Measurements from ENCODE around the gene ZFYVE19. TPM values are rescaled to one million over a fixed set of nuclear protein-coding genes. Genes with fewer than 3 reads are reported as not detected.

ZFYVE19 gene, protein sequence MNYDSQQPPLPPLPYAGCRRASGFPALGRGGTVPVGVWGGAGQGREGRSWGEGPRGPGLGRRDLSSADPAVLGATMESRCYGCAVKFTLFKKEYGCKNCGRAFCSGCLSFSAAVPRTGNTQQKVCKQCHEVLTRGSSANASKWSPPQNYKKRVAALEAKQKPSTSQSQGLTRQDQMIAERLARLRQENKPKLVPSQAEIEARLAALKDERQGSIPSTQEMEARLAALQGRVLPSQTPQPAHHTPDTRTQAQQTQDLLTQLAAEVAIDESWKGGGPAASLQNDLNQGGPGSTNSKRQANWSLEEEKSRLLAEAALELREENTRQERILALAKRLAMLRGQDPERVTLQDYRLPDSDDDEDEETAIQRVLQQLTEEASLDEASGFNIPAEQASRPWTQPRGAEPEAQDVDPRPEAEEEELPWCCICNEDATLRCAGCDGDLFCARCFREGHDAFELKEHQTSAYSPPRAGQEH
- 10 to 100 TPM; 19.5 to 22.7 TPM for total RNA-seq
- total RNA-seq: 29.4 to 51.5 reads per million in 2 donors

DNA sequence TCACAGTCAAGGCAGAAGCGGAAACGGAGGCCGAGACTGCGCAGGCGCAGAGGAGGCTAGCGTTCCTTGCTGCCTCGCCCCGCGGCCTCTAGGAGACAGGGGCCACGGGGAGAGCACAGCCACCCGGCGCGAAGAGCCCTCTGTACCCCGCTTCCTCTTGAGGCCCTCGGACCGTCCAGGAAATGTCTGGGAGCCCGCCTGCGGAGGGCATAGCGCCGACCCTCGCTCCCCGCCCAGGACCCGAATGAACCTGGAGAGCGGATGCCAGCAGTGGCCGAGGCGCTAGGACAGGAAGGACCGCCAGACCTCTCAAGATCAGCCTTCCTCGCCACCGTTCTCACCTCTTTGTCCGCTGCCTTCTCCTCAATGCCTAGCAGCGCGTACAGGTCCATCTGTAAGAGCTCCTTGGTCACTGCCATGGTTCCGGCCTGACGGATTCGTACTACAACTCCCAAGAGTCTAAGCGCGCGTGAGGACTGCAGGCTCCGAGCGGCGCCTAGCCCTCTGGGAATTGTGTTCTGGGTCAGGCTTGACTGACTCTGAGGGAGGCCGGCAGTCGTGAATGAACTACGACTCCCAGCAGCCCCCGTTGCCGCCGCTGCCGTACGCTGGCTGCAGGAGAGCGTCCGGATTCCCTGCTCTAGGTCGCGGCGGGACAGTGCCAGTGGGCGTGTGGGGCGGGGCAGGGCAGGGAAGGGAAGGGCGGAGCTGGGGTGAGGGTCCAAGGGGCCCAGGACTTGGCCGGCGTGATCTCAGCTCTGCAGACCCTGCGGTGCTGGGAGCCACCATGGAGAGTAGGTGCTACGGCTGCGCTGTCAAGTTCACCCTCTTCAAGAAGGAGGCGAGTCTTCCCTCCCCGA is at the start of gene ZFYVE19, which contains the start of gene DNAJC17:
ZFYVE19 (plus strand) TSS at position 62 of the 860 bp plus-strand sequence; CDS start at position 563, 501 bp downstream.
DNAJC17 (minus strand) TSS at position 446 of the 860 bp plus-strand sequence; CDS start at position 419, 27 bp downstream.
- ATAC-seq (peak; percentile 98), DNase-seq (peak; percentile 85 to 89 (median 88))
- H3K36me3 Mint-ChIP-seq (ENCODE audit: low read depth): no peaks in the 10 kb centered on the region
- peak within 1 kb of the TSS; percentile 99 for H3K4me3 Mint-ChIP-seq
- H3K27ac Mint-ChIP-seq: peak within 1 kb of the TSS; percentile 95
- no peaks in the 10 kb centered on the region for H3K9me3 ChIP-seq (ENCODE audit: control insufficient read depth, low read length, poor library complexity, severe bottlenecking)
- H3K4me1 Mint-ChIP-seq: peaks cover 18% of the 10 kb centered on the region
- H3K27me3 Mint-ChIP-seq: no peaks in the 10 kb centered on the region

DNA sequence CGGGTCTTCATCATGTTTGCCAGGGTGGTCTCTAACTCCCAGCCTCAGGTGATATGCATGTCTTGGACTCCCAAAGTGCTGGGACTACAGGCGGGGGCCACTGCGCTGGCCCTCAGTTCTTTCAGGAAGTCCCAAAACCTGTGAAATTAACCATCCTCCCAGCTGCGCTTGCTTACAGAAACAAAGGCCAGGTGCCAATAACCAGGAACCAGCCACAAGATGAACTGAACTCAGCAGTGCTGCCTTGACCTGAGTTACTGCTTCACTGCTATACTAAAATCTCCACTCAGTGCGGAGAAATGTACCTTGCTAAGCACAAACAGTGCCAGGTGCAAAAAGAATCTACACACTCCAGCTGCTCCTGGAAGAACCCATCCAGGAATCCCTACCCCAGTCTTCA is 46.9 kb upstream of the ZFYVE19 start:
- no peak overlapping the region for H3K4me3 Mint-ChIP-seq
- H3K4me1 Mint-ChIP-seq: peaks cover 5% of the 10 kb centered on the region
- H3K9me3 ChIP-seq (ENCODE audit: control insufficient read depth, low read length, poor library complexity, severe bottlenecking): no peaks in the 10 kb centered on the region
- ATAC-seq (no peak), DNase-seq (no peak)
- H3K27me3 Mint-ChIP-seq: no peaks in the 10 kb centered on the region
- no peaks in the 10 kb centered on the region for H3K36me3 Mint-ChIP-seq (ENCODE audit: low read depth)
- H3K27ac Mint-ChIP-seq: no peak overlapping the region

DNA sequence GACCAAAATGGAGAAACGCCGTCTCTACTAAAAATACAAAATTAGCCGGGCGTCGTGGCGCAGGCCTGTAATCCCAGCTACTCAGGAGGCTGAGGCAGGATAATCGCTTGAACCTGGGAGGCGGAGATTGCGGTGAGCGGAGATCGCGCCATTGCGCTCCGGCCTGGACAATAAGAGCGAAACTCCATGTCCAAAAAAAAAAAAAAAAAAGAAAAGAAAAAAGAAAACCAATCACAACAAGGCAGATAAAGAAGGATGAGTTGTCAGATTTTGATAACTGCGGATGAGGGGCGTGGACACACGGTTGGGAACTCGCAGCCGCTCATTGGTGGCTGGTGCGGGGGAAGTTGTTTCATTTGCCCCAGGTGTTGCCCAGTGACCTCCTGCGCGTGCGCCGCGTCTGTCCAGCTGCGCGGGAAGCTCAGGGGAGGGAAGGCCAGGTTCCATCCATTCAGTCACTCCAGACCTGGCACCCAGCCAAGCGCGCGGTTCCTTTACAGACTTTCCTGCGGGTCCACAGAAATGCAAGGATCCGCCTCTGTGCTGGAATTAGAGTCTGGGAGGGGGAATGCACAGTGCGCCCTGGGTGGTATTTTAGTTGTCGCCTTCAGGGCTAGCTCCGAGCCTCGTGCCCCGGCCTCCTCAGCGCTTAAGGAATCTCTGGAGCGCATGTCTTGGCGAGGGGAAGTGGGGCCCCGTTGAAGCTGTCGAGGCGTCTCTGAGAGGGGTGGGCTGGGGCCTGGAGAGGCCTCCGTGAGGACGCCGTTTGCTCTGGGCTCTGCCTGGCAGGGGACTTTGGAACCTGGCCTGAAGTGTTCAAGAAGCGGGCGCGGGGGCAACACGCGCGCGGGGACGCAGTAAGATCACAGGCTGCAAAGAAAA is 43.7 kb upstream of the ZFYVE19 start:
- no peaks in the 10 kb centered on the region for H3K36me3 Mint-ChIP-seq (ENCODE audit: low read depth)
- DNase-seq (peak in 2 of 3 donors; percentile 28 to 37), ATAC-seq (peak; percentile 1)
- H3K9me3 ChIP-seq (ENCODE audit: control insufficient read depth, low read length, poor library complexity, severe bottlenecking): no peaks in the 10 kb centered on the region
- peak overlapping the region; percentile 95 for H3K27ac Mint-ChIP-seq
- H3K4me1 Mint-ChIP-seq: peaks cover 14% of the 10 kb centered on the region
- H3K4me3 Mint-ChIP-seq: peak overlapping the region; percentile 92
- H3K27me3 Mint-ChIP-seq: no peaks in the 10 kb centered on the region

DNA sequence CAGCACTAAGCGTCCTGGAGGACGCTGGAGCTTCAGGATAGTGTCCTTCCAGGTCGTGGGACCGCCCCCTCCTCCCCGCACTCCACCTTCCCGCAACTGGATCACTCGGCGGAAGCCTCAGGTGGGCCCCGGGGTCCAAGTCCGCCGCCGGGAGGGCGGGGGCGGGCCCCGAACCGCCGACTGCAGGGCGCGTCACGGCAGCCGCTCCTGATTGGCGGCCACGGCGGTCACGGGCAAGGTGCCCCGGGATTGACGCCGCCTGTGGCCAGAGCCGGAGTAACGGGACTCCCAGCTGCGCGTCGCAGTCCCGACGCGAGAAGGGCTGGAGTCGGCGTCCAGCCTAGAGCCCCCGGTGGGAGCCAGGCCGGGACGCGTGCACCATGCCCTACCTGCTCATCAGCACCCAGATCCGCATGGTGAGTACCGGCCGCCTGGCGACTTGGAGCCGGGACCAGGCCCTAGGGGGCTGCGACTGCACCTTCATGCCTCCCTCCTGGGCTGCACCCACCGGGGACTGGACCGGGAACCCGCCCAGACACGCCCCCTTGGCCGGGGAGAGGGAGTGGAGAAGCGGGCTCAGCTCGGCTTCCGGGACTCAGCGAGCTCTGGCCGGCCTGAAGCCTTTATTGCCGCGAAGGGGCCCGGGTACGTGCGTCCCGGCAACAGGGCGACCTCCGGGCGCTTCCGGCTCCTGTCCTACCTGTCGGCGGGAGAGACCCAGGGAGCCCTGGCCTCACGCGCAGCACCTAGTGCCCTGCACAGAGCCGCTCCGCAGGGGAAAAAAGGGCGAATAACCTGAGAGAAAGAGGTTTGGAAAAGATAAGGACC is 42.9 kb upstream of the ZFYVE19 start, which contains the start of gene GCHFR:
GCHFR (plus strand) TSS at position 268 of the 828 bp plus-strand sequence; CDS start at position 381, 113 bp downstream.
- DNase-seq (peak; percentile 58 to 74 (median 73)), ATAC-seq (peak; percentile 66)
- H3K4me1 Mint-ChIP-seq: peaks cover 15% of the 10 kb centered on the region
- no peaks in the 10 kb centered on the region for H3K27me3 Mint-ChIP-seq
- H3K36me3 Mint-ChIP-seq (ENCODE audit: low read depth): no peaks in the 10 kb centered on the region
- H3K9me3 ChIP-seq (ENCODE audit: control insufficient read depth, low read length, poor library complexity, severe bottlenecking): no peaks in the 10 kb centered on the region
- H3K27ac Mint-ChIP-seq: peak within 1 kb of the TSS; percentile 95
- peak within 1 kb of the TSS; percentile 92 for H3K4me3 Mint-ChIP-seq

DNA sequence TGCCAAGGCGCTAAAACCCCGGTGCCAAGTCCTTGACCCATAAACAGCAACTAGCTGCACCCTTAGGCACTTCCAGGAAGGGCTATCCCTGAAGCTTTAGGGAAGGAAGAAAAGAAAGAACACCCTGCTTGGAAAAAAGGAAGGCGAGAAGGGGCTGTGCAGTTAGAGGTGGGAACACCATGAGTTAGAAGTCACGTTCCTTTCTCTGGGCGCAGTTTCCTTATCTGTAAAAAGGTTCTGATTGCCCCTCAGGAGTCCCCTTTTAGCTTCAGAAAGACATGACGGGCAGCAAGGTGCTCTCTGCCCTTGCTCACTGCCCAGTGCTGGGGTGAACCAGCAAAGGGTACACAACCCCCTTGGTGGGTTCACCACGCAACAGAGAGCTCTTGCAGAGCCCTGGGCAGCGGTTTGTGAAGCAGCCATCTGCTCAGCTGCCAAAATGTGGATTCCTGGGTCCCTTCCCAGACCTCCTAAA is 42.2 kb upstream of the ZFYVE19 start:
- DNase-seq (no peak), ATAC-seq (no peak)
- Mint-ChIP-seq H3K27ac (peak overlapping the region; percentile 95), H3K4me1 (peaks cover 20% of the 10 kb centered on the region), H3K36me3 (ENCODE audit: low read depth) (no peaks in the 10 kb centered on the region), H3K27me3 (no peaks in the 10 kb centered on the region), H3K4me3 (peak overlapping the region; percentile 92)
- no peaks in the 10 kb centered on the region for H3K9me3 ChIP-seq (ENCODE audit: control insufficient read depth, low read length, poor library complexity, severe bottlenecking)

DNA sequence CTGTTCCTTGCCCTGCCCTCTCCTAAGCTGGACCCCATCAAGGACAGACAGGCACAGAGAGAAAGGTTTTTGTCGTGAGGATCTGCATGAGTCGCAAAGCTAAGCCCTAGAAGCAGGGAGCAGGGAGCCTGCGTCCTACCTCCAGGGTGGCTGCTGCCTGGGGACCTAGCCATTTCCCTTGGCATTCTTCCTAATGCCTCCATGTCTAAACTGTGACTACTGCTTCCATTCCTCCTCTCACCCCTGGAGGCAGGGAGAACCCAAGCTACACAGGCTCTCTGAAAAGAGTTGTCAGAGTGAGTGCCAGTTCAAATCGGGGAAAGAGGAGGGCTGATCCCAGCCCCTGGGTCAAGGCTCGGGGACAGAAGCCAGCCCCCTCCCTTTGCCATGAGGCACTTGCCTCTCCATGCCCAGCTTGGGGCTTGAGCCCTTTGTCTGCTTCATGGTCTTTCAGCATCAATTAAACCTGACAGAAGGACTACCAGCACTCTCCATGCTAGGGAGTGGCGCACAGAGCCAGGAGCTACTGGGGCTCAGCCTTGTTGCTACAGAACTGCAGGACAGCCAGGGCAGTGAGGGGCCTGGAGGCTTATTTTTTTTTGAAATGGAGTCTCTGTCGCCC is 40.6 kb upstream of the ZFYVE19 start:
- H3K9me3 ChIP-seq (ENCODE audit: control insufficient read depth, low read length, poor library complexity, severe bottlenecking): no peaks in the 10 kb centered on the region
- Mint-ChIP-seq H3K4me3 (peak overlapping the region; percentile 15), H3K27me3 (no peaks in the 10 kb centered on the region), H3K27ac (peak overlapping the region; percentile 95), H3K36me3 (ENCODE audit: low read depth) (no peaks in the 10 kb centered on the region), H3K4me1 (peaks cover 25% of the 10 kb centered on the region)
- no peak for ATAC-seq
- no peak for DNase-seq

DNA sequence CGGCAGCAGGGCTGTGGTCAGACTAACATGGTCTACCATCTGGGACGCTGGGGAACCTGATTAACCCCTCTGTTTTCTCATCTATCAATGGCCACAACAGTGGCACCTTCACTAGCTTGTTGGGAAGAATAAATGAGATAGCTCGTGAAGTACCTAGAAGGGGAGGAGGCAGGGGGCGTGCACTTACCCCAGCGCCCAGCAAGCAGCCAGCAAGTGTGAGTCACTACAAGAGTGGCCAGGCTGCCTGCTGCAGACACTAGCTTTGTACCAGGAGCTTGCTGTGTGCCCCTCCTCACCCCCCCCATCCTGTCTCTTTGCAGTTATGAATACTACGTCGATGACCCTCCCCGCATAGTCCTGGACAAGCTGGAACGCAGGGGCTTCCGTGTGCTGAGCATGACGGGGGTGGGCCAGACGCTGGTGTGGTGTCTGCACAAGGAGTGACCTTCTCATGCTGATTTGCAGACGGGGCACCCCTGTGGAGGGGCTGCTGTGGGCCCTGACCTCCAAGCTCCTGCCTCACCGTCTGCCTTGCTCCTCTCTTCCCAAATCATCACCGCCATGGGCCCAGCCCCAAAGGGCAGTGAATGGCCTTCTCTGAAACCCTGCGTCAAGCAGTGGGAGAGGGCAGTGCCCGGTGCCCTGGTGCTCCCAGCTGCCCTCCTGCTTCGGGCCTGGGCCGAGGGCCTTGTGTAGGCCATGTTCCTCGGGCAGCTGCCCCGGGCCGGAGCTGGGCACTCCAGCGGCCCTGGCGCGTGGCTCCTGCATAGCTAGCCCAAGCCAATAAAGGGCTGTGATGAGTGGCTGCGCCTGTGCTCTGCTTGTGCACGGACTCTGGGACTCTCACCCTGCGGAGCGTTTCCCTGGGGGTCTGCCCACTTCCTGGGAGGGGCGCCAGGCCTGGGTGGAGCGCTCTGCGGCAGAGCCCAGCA is 39.7 kb upstream of the ZFYVE19 start:
- no peak for ATAC-seq
- no peak overlapping the region for H3K27ac Mint-ChIP-seq
- H3K36me3 Mint-ChIP-seq (ENCODE audit: low read depth): no peaks in the 10 kb centered on the region
- peaks cover 25% of the 10 kb centered on the region for H3K4me1 Mint-ChIP-seq
- no peak for DNase-seq
- no peaks in the 10 kb centered on the region for H3K9me3 ChIP-seq (ENCODE audit: control insufficient read depth, low read length, poor library complexity, severe bottlenecking)
- H3K4me3 Mint-ChIP-seq: no peak overlapping the region
- H3K27me3 Mint-ChIP-seq: no peaks in the 10 kb centered on the region

DNA sequence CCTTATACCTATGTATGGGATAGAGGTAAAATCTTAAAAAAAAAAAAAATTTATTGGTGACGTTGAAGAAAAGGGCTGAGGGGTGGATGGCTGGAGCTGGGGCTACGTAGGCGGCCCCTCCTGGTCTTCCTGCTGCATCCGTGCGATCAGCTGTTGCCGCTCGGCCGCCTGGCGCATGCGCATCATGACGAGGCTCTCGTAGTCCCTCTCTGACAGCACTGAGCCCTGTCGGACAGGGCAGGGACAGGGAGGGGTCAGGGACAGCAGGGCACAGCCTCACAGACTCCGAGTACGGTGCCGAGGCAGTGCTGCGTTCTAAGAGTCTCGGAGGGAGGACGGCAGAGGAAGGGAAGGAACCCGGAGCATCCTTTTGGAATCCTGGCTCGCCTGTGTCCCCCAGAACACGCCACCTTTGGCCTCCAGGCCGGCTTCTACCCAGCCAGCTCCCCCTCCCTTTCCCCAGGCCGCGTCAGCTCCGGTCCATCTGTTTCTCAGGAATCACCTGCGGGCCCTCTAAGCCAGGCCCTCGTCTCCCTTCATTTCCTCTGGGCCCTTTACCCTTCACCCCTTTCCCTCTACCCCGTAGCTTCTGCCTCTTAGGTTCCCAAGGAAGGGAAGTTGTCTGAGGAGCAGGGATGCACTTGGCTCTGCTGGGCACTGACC is 38.9 kb upstream of the ZFYVE19 start:
- Mint-ChIP-seq H3K4me1 (peaks cover 25% of the 10 kb centered on the region), H3K4me3 (no peak overlapping the region), H3K27ac (peak overlapping the region; percentile 79), H3K36me3 (ENCODE audit: low read depth) (no peaks in the 10 kb centered on the region), H3K27me3 (no peaks in the 10 kb centered on the region)
- ATAC-seq: no peak
- H3K9me3 ChIP-seq (ENCODE audit: control insufficient read depth, low read length, poor library complexity, severe bottlenecking): no peaks in the 10 kb centered on the region
- no peak for DNase-seq

DNA sequence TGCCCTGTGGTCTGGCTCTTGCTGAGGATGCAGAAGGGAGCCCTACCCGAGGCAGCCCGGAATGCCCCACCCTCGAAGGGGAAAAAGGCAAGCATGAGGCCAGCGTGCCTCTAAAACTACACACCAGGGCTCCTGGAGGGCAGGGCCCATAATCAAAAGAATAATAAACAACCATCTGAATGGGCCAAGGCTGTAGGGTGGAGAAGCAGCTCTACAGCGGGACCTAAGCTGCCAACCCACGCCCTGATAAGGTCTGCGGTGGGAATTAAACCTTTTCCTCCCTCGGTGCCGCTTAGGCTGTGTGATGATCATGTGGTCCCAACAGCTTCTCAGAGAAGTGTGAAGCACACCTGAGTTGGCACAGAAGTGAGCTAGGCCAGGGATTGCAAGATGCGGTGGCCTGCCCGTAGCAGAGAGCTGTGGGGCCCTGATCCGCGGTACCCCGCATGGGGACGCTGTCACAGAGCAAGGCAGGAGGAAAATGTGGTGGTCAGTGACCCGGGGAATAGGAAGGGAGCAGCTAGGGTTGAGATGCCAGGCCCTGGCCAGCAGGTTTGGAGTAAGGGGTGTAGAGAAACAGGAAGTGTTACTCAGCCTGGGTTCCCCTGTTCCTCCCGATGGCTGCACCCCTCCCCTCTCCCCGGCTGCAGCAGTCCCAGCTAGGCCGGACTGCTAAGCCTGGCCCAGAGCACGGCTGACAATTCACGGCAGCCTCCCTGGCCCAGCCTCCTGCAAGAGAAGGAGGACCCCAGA is 38.2 kb upstream of the ZFYVE19 start:
- Mint-ChIP-seq H3K27me3 (no peaks in the 10 kb centered on the region), H3K36me3 (ENCODE audit: low read depth) (no peaks in the 10 kb centered on the region), H3K4me1 (peaks cover 21% of the 10 kb centered on the region), H3K4me3 (peak overlapping the region; percentile 61), H3K27ac (peak overlapping the region; percentile 79)
- DNase-seq: no peak
- H3K9me3 ChIP-seq (ENCODE audit: control insufficient read depth, low read length, poor library complexity, severe bottlenecking): no peaks in the 10 kb centered on the region
- no peak for ATAC-seq
